Activated CD4-positive, alpha-beta T cell treated with anti-CD3 and anti-CD28 coated beads, Interleukin-2, amount 10 ng/mL, durations not matched to agents 7 days and 5 days (primary cell): ENCODE data around the gene C16orf74. TPM values are rescaled to one million over a fixed set of nuclear protein-coding genes. Genes with fewer than 3 reads are reported as not detected.

Experiments
- CTCF ChIA-PET: fragments of 350-600 bp; sonication (Branson Sonifier 250); formaldehyde crosslinking; loops from one replicate; lab custom pipeline; 2021; ENCODE audit warnings: antibody characterized with exemption; lab: Charles Lee
- POLR2A ChIA-PET: fragments of 350-600 bp; sonication (Branson Sonifier 250); formaldehyde crosslinking; loops from one replicate; lab custom pipeline; 2021; ENCODE audit warnings: antibody characterized with exemption; lab: Charles Lee
- DNase-seq: peaks from one replicate; pipeline ENCODE4 v3.0.0-alpha.2; 2020
- H3K27ac Mint-ChIP-seq: one replicate; pipeline ENCODE4 v1.8.0; 2021; ENCODE audit warnings: mild to moderate bottlenecking, moderate library complexity, mixed read lengths
- H3K27me3 Mint-ChIP-seq: one replicate; pipeline ENCODE4 v1.8.0; 2021; ENCODE audit warnings: mixed read lengths
- H3K36me3 Mint-ChIP-seq: one replicate; pipeline ENCODE4 v1.8.0; 2021; ENCODE audit warnings: low read depth, mixed read lengths
- H3K4me1 Mint-ChIP-seq: one replicate; pipeline ENCODE4 v1.8.0; 2021; ENCODE audit warnings: mixed read lengths
- H3K4me3 Mint-ChIP-seq: one replicate; pipeline ENCODE4 v1.8.0; 2021; ENCODE audit warnings: mild to moderate bottlenecking, moderate library complexity, mixed read lengths
- H3K9me3 Mint-ChIP-seq: one replicate; pipeline ENCODE4 v1.8.0; 2021; ENCODE audit warnings: mixed read lengths
- total RNA-seq, 2 experiments: library from RNA; stranded (reverse); gene quantifications; one replicate each; pipeline ENCODE4 v1.2.3, GENCODE V29; 2021

Gene C16orf74
- total RNA-seq, 2 experiments from 2014 or later = 1.6 to 1.7 TPM

GRCh38 chr16:85733839-85734170 lies 17.1 kb downstream of the C16orf74 start:
- Mint-ChIP-seq H3K36me3 (no peaks in the 10 kb centered on the region), H3K4me3 (no peak overlapping the region), H3K4me1 (peaks cover 31% of the 10 kb centered on the region), H3K27me3 (no peaks in the 10 kb centered on the region), H3K9me3 (no peaks in the 10 kb centered on the region), H3K27ac (peak overlapping the region; percentile 36)
- no peak for DNase-seq
- POLR2A ChIA-PET = interaction anchor here (0.7 kb wide), 1 partner anchor 84 kb away, joined by 5 read pairs; no protein-coding TSS in a partner anchor
- CTCF ChIA-PET = interaction anchor here (0.6 kb wide), 1 partner anchor 41 kb away, joined by 3 read pairs; no protein-coding TSS in a partner anchor

DNA sequence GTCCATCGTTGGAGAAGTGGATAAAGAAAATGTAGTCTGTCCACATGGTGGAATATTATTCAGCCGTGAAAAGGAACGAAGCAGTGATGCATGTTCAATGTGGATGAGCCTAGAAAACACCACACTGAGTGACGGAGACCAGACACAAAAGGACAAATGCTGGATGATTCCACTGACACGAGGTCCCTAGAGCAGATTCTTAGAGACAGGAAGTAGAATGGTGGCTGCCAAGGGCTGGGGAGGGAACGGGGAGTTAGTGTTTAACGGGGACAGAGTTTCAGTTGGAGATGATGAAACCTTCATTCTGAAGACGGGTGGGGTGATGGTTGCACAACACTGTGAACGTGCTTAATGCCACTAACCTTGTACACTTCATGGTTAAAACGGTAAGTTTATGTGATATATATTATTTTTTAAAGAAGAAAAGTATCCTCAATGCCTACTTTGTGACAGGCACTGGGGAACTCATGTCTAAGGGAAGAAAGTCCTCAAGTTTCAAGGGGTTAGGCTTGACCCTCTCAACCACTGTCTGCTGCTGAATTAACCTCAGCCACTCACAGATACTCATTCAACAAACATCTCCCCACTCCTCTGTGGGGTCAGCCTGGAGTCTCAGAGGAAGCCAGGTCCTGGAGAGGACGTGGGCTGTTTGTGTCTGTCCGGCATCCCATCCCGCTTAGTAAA lies 17.6 kb downstream of the C16orf74 start:
- Mint-ChIP-seq H3K27ac (peak overlapping the region; percentile 36), H3K27me3 (no peaks in the 10 kb centered on the region), H3K36me3 (no peaks in the 10 kb centered on the region), H3K4me3 (no peak overlapping the region), H3K9me3 (no peaks in the 10 kb centered on the region), H3K4me1 (peaks cover 31% of the 10 kb centered on the region)
- CTCF ChIA-PET = interaction anchor here (0.6 kb wide), 1 partner anchor 40 kb away, joined by 3 read pairs; no protein-coding TSS in a partner anchor
- DNase-seq = no peak
- POLR2A ChIA-PET = no interaction called here

DNA sequence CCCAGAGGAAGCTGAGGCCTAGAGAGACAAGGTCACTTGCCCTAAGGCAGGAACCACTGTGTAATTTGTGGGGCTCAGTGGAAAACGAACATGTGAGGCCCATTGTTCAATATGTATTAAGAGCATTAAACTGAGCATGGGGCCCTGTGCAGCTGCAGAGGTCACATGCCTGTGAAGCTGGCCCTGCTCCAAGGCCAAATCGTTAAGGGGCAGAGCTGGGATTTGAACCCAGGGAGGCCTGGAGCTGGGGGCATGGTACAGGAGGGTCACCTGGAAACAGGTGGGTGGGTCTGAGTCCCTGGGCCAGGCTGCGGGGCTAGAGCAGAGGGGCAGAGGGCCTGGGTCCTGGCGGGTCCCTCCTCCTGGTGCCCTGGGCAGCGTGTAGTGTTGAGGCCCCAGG lies 19.7 kb downstream of the C16orf74 start:
- DNase-seq = no peak
- no peaks in the 10 kb centered on the region for H3K36me3 Mint-ChIP-seq
- POLR2A ChIA-PET = no interaction called here
- peaks cover 29% of the 10 kb centered on the region for H3K4me1 Mint-ChIP-seq
- no peaks in the 10 kb centered on the region for H3K27me3 Mint-ChIP-seq
- no peaks in the 10 kb centered on the region for H3K9me3 Mint-ChIP-seq
- CTCF ChIA-PET = interaction anchor here (0.6 kb wide), 3 partner anchors 69 to 1549 kb away, joined by 3 to 4 read pairs (median 3); no protein-coding TSS in a partner anchor
- no peak overlapping the region for H3K27ac Mint-ChIP-seq
- no peak overlapping the region for H3K4me3 Mint-ChIP-seq

DNA sequence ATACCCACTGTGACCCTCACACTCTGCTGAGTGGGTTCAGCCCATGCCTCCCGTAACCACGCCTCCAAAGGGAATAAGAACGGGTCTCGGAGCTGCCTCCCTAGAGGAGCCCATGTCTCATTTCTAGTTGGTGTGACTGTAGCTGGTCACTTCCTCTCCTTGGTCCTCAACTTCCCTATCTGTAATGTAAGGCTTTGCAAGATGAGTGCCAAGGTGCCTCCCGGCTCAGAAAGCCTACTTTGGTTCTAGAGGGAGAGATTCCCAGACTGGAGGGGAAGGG lies 20.8 kb downstream of the C16orf74 start:
- no peak overlapping the region for H3K27ac Mint-ChIP-seq
- ChIA-PET CTCF (no interaction called here), POLR2A (no interaction called here)
- no peaks in the 10 kb centered on the region for H3K9me3 Mint-ChIP-seq
- no peak for DNase-seq
- peaks cover 18% of the 10 kb centered on the region for H3K4me1 Mint-ChIP-seq
- H3K4me3 Mint-ChIP-seq = no peak overlapping the region
- no peaks in the 10 kb centered on the region for H3K27me3 Mint-ChIP-seq
- H3K36me3 Mint-ChIP-seq = no peaks in the 10 kb centered on the region

GRCh38 chr16:85729452-85730185 lies 21.3 kb downstream of the C16orf74 start:
- CTCF ChIA-PET = no interaction called here
- no peaks in the 10 kb centered on the region for H3K27me3 Mint-ChIP-seq
- H3K4me3 Mint-ChIP-seq = no peak overlapping the region
- H3K27ac Mint-ChIP-seq = no peak overlapping the region
- H3K9me3 Mint-ChIP-seq = no peaks in the 10 kb centered on the region
- H3K4me1 Mint-ChIP-seq = peaks cover 13% of the 10 kb centered on the region
- DNase-seq = no peak
- H3K36me3 Mint-ChIP-seq = no peaks in the 10 kb centered on the region
- POLR2A ChIA-PET = no interaction called here

DNA sequence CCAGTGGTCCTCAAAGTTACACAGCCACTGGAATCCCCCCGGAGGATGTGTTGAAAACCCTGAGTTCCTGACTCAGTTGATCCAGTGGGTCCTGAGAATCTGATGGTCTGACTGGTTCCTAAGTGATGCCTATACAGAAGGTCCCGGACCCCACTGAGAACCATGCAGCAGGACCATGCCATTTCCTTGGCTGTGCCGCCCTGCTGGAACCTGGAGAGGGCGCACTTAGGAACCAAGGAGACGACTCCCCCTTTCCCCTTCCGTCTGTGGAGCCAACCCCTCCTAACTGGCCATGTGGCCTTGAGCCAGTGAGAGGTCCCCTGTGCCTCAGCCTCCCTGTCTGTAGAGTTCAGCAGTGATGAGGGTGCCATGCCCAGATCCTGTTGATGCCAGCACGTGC lies 22.0 kb downstream of the C16orf74 start:
- Mint-ChIP-seq H3K27ac (no peak overlapping the region), H3K27me3 (no peaks in the 10 kb centered on the region), H3K4me1 (peaks cover 7% of the 10 kb centered on the region), H3K4me3 (no peak overlapping the region), H3K36me3 (no peaks in the 10 kb centered on the region), H3K9me3 (no peaks in the 10 kb centered on the region)
- no peak for DNase-seq
- ChIA-PET CTCF (no interaction called here), POLR2A (no interaction called here)

DNA sequence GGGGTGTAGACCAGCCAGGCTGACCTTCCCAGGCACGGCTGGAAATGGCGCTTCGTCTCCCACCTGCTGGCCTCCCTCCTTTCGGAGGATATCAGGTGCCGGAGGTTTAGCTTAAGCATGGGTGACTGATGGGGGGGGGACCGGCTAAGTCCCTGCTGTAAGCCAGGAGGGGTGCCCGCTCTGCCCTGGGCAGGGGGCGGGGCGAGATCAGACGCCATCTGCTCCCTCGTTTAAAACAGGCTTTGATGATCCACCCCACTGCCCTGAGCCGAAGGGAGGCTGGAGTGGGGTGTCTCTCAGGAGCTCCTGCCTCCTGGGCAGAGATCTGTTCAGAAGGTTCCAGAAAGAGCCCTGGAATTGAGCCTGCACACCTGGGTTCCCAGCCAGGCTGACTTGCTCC lies 26.0 kb downstream of the C16orf74 start:
- Mint-ChIP-seq H3K27me3 (no peaks in the 10 kb centered on the region), H3K4me3 (no peak overlapping the region), H3K36me3 (no peaks in the 10 kb centered on the region), H3K4me1 (no peaks in the 10 kb centered on the region), H3K27ac (no peak overlapping the region), H3K9me3 (no peaks in the 10 kb centered on the region)
- POLR2A ChIA-PET = no interaction called here
- CTCF ChIA-PET = no interaction called here
- no peak for DNase-seq

DNA sequence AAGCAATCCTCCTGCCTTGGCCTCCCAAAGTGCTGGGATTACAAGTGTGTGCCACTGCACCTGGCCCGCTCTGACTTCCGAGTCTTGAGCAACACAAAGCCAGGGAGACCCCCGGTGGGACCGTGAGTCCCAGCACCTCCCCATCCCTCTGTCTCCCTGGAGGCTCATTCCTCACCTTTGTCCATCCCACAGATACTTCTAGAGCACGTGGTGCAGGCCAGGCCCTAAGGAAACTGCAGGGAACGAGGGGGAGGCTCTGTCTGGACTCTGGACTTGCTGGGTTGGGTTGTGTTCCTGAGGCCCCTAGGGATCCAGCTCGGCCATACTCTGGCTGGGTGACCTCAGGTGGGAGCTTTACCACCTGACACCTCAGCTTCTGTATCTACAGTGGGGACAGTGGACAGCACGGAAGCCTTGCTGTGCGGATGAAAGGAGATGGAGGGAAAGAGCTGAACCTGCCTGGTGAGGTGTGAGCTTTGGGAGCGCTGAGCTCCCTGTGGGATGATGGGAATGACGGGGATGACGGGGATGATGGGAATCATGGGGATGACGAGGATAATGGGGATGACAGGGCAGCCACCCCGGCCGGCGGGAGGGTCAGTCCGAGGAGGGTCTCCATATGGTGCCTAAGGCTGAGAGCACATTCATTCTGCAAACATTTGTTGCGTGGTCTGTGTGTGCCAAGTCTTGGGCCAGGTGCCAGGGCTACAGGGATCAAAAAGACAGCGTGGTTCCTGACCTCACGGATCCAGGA lies 26.6 kb downstream of the C16orf74 start:
- Mint-ChIP-seq H3K27me3 (no peaks in the 10 kb centered on the region), H3K4me3 (no peak overlapping the region), H3K36me3 (no peaks in the 10 kb centered on the region), H3K27ac (no peak overlapping the region), H3K9me3 (no peaks in the 10 kb centered on the region), H3K4me1 (no peaks in the 10 kb centered on the region)
- POLR2A ChIA-PET = no interaction called here
- DNase-seq = no peak
- CTCF ChIA-PET = no interaction called here

DNA sequence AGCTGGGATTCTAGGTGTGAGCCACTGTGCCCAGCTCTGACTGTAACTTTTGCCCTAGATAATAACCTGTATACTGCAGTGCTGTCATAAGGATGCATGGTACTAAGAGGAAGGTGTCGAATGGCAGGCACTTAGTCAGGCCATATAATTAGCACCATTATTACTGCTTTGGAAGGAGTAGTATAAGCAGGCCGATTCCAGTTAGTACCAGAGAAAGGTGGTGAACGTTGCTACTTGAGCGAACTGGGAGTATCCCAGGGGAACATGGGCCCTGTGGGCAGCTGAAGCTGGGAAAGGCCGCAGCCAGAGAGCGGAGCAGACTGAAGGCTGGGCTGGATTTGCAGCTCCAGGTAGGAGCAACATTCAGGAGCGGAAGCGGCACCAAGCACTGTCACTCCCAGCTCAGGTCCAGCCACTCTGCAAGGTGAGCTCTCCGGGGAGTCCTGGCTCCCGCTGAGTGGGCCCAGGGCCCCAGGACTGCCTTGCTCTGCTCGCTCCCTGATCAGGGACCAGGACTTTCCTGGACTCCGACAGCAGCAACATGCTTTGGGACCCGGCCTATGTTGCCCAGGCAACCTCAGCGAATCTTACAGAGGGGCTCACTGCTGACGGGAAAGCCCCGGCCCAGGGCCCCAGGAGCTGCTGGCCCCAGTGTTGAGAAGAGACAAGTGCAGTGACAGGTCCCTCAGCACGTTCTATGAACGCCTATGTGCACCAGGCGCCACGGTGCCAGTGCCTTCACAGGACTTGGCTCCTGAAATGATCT lies 28.6 kb downstream of the C16orf74 start:
- Mint-ChIP-seq H3K27me3 (no peaks in the 10 kb centered on the region), H3K4me3 (no peak overlapping the region), H3K4me1 (no peaks in the 10 kb centered on the region), H3K27ac (no peak overlapping the region), H3K36me3 (no peaks in the 10 kb centered on the region), H3K9me3 (no peaks in the 10 kb centered on the region)
- ChIA-PET CTCF (interaction anchor here (0.6 to 0.7 kb wide), 2 partner anchors 40 to 676 kb away, joined by 3 to 4 read pairs; no protein-coding TSS in a partner anchor), POLR2A (no interaction called here)
- DNase-seq = no peak

DNA sequence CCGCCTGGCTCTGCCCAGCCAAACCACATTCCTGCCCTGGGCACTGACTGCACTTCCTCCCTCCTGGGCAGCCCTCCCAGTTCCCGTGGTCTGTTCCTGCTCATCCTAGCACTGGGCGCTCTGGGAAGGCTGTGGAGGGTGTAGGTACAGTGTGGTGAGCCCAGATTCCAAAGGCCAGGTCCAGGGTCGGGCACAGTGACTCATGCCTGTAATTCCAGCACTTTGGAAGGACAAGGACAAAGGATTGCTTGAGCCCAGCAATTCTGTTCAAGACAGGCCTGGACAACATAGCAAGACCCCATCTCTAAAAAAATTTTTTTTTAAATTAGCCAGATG lies 30.6 kb downstream of the C16orf74 start:
- peaks cover 3% of the 10 kb centered on the region for H3K27me3 Mint-ChIP-seq
- ChIA-PET POLR2A (no interaction called here), CTCF (no interaction called here)
- no peaks in the 10 kb centered on the region for H3K36me3 Mint-ChIP-seq
- H3K4me3 Mint-ChIP-seq = no peak overlapping the region
- no peak overlapping the region for H3K27ac Mint-ChIP-seq
- H3K9me3 Mint-ChIP-seq = no peaks in the 10 kb centered on the region
- DNase-seq = no peak
- peaks cover 3% of the 10 kb centered on the region for H3K4me1 Mint-ChIP-seq

DNA sequence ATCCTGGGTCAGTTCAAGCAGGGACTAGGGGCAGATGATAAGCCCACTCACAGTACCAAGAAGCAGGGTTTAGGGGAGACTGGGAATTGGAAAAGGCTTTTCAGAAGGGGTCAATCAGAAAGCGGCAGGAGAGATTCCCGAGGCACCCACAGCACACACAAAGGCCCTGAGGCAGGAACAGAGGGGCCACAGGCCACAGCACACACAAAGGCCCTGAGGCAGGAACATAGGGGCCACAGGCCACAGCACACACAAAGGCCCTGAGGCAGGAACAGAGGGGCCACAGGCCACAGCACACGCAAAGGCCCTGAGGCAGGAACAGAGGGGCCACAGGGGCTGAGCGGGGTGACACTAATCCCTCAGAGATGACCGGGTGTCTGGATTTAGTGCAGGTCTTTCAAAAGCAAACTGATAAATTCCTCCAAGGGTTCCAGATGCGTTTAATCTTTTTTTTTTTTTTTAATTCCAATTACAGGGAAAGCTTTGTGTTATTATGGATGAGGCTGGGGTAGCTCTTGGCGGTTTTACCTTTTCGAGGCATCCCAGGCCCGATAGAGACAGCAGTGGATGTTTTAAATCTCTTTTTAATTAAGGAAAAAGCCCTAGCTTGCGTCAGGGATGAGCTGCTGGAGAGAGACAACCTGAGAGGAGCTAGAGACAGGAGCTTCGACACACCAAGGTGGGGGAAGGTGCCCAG lies 31.1 kb downstream of the C16orf74 start:
- ChIA-PET POLR2A (no interaction called here), CTCF (interaction anchor here (0.7 kb wide), 1 partner anchor 21 kb away, joined by 3 read pairs; no protein-coding TSS in a partner anchor)
- H3K36me3 Mint-ChIP-seq = no peaks in the 10 kb centered on the region
- H3K27me3 Mint-ChIP-seq = peaks cover 3% of the 10 kb centered on the region
- H3K9me3 Mint-ChIP-seq = no peaks in the 10 kb centered on the region
- H3K4me3 Mint-ChIP-seq = no peak overlapping the region
- DNase-seq = no peak
- H3K4me1 Mint-ChIP-seq = peaks cover 5% of the 10 kb centered on the region
- no peak overlapping the region for H3K27ac Mint-ChIP-seq

- DNase-seq = no peak
- Mint-ChIP-seq H3K9me3 (no peaks in the 10 kb centered on the region), H3K36me3 (no peaks in the 10 kb centered on the region), H3K4me1 (peaks cover 5% of the 10 kb centered on the region), H3K4me3 (no peak overlapping the region), H3K27ac (no peak overlapping the region), H3K27me3 (peaks cover 3% of the 10 kb centered on the region)
- ChIA-PET CTCF (interaction anchor here (0.7 to 0.9 kb wide), 2 partner anchors 20 to 60 kb away, joined by 3 read pairs; no protein-coding TSS in a partner anchor), POLR2A (no interaction called here)
These were observed 32.2 kb downstream of the C16orf74 start for GRCh38 chr16:85718682-85719081.
